HG02943 (cell line): ENCODE results near the gene FASTKD1.
"Not testable (repeated sequence)": the region's sequence is repeated elsewhere in the genome, so short reads cannot be mapped to it uniquely, and the experiment has no call there.

ENCODE experiments used
- ATAC-seq: cut with Tn5 transposase; IDR thresholded peaks from one replicate; pipeline ENCODE4 v1.9.1; 2021; ENCODE audit warnings: mild to moderate bottlenecking, low read depth, moderate library complexity; ENCODE audit not compliant: unreplicated experiment

Gene FASTKD1

GRCh38 chr2:169573160-169573973, at the start of gene FASTKD1:
Gene FASTKD1, minus strand, starts transcription at chr2:169573865. Its CDS starts 1,836 bp downstream, at chr2:169572029.
- ATAC-seq: peak; percentile 99

- no peak for ATAC-seq
Measured at GRCh38 chr2:169623235-169623634, 49.6 kb upstream of the FASTKD1 start.

- no peak for ATAC-seq
Measured at GRCh38 chr2:169620509-169620908, 46.8 kb upstream of the FASTKD1 start.

- no peak for ATAC-seq
Measured at GRCh38 chr2:169619946-169620345, 46.3 kb upstream of the FASTKD1 start.

GRCh38 chr2:169615982-169616381, 42.3 kb upstream of the FASTKD1 start:
- not testable (repeated sequence) for ATAC-seq

GRCh38 chr2:169613876-169614275, 40.2 kb upstream of the FASTKD1 start:
- no peak for ATAC-seq

GRCh38 chr2:169609264-169609663, 35.6 kb upstream of the FASTKD1 start:
- ATAC-seq: no peak

GRCh38 chr2:169599568-169599967, 25.9 kb upstream of the FASTKD1 start:
- no peak for ATAC-seq

GRCh38 chr2:169598982-169599381, 25.3 kb upstream of the FASTKD1 start:
- no peak for ATAC-seq

GRCh38 chr2:169596546-169596945, 22.9 kb upstream of the FASTKD1 start:
- not testable (repeated sequence) for ATAC-seq

- no peak for ATAC-seq
Measured at GRCh38 chr2:169590804-169591203, 17.1 kb upstream of the FASTKD1 start.

- ATAC-seq: no peak
Measured at GRCh38 chr2:169585673-169586072, 12.0 kb upstream of the FASTKD1 start.

- ATAC-seq: peak; percentile 91
Measured at GRCh38 chr2:169584005-169584877, 10.6 kb upstream of the FASTKD1 start, which contains the start of gene PPIG. Gene PPIG, plus strand, starts transcription at chr2:169584351. Its CDS starts 19,691 bp downstream, at chr2:169604042.

GRCh38 chr2:169583518-169583917, 9.9 kb upstream of the FASTKD1 start:
- no peak for ATAC-seq

- not testable (repeated sequence) for ATAC-seq
Measured at GRCh38 chr2:169582552-169583266, 9.0 kb upstream of the FASTKD1 start.

- ATAC-seq: no peak
Measured at GRCh38 chr2:169579044-169579443, 5.4 kb upstream of the FASTKD1 start.

GRCh38 chr2:169575264-169575663, 1.6 kb upstream of the FASTKD1 start:
- not testable (repeated sequence) for ATAC-seq

- not testable (repeated sequence) for ATAC-seq
Measured at GRCh38 chr2:169574539-169574938, 874 bp upstream of the FASTKD1 start.

GRCh38 chr2:169573974-169574299, 272 bp upstream of the FASTKD1 start:
- no peak for ATAC-seq

- ATAC-seq: no peak
Measured at GRCh38 chr2:169572821-169573159, 875 bp downstream of the FASTKD1 start.

- no peak for ATAC-seq
Measured at GRCh38 chr2:169572189-169572588, 1.5 kb downstream of the FASTKD1 start.
